Stimulated activated CD4-positive, alpha-beta T cell treated with anti-CD3 and anti-CD28 coated beads, Interleukin-1b, Interleukin-23, amount 100 ng/mL, for 1 hour (primary cell): ENCODE data around the gene PIP5KL1.

ENCODE experiments used
- DNase-seq, 2 donors: peaks; one replicate each; pipeline ENCODE4 v3.0.0-alpha.2; 2020; ENCODE audit warnings: low read depth in 2 of 2

PIP5KL1 gene

DNA sequence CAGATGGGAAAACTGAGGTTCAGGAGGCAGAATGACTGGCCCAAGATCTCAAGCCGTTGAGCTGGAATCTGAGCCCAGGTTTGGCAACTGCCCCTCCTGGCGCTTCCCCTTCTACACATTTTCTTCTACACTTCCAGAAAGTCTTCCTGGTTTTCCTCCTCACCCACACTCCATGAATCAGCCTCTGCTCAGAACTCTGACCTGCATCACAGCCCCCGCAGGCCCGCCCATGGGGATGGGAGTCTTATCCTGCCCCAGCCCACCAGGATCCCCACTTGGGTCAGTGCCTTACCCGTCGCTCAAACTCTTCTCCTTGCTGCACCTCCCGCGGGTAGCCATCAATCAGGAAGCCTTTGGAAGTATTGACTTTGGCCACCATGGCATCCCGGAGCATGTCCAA lies 59.0 kb downstream of the PIP5KL1 start:
- DNase-seq = no peak

DNA sequence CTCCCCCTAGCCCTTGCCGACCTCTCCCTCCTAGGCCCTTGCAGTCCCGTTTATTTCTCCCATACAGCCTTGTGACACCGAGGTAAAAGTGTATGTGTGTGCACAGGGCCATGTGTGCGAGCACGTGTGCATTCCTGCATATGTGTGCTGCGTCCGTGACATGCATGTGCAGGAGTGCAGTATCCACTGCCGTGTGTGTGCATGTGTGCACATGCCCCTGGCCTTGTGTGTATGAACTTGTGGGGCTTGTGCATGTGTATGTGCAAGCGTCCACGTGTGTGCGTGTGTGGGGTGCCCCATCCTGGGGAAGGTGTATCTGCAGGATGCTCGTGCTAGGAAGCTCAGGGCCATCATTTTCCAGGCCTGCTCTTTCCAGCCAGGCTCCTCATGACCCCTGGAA lies 59.7 kb downstream of the PIP5KL1 start:
- DNase-seq = no peak
